ENCODE data around the gene PPP1R9A.

Gene PPP1R9A

GRCh38 chr7:95246831-95247370 lies 339.5 kb downstream of the PPP1R9A start:
- no peak overlapping the region for H3K4me3 ChIP-seq (ENCODE audit: low read depth, low read length)
- DNase-seq (ENCODE audit: low read depth) = peak; percentile 80
- TF ChIP-seq, protein P1, sequence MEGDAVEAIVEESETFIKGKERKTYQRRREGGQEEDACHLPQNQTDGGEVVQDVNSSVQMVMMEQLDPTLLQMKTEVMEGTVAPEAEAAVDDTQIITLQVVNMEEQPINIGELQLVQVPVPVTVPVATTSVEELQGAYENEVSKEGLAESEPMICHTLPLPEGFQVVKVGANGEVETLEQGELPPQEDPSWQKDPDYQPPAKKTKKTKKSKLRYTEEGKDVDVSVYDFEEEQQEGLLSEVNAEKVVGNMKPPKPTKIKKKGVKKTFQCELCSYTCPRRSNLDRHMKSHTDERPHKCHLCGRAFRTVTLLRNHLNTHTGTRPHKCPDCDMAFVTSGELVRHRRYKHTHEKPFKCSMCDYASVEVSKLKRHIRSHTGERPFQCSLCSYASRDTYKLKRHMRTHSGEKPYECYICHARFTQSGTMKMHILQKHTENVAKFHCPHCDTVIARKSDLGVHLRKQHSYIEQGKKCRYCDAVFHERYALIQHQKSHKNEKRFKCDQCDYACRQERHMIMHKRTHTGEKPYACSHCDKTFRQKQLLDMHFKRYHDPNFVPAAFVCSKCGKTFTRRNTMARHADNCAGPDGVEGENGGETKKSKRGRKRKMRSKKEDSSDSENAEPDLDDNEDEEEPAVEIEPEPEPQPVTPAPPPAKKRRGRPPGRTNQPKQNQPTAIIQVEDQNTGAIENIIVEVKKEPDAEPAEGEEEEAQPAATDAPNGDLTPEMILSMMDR (IDR thresholded peaks at IDR 0.05; ENCODE audit: low read depth, low read length, missing control alignments) = peak; percentile 70
- in situ Hi-C loops (cut with HindIII; ENCODE audit: low sequenced_read_pairs) = no loop called here

DNA sequence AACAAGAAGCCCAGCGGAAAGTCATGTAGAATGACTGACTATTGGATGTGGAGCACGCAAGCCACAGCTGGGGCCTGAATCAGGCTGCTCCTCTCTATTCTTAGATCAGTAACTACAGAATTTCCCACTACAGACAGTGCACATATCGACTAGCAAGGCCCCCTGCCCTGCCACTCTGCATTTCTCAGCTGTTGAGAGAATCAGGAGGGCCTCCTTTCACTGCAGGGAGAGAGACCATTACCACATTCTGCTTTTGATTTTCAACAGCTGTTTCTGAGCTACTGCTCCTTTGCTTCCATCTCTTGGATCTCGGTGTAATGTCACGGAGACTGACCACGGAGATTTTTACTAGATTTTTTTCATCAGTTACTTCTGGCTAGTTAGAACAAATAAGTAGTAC lies 343.2 kb downstream of the PPP1R9A start:
- TF ChIP-seq, protein P1 (IDR thresholded peaks at IDR 0.05; ENCODE audit: low read depth, low read length, missing control alignments) = no peak
- in situ Hi-C loops (cut with HindIII; ENCODE audit: low sequenced_read_pairs) = no loop called here
- DNase-seq (ENCODE audit: low read depth) = no peak
- no peak overlapping the region for H3K4me3 ChIP-seq (ENCODE audit: low read depth, low read length)

DNA sequence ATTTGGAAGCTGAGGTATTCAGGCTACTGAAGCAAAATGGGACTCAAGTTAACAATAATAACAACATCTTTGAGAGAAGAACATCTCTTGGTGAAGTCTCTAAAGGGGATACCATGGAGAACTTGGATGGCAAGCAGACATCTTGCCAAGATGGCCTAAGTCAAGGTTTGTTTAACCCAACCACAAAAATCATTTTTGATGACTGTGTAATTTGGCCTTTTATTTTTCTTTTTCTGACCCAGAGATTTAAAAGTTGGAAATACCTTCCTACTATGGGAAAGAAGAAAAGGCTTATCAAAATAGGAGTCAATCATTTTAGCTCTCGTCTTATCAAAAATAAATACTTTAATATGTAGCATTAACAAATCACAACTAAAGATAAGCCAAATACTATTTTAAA lies 344.6 kb downstream of the PPP1R9A start:
- in situ Hi-C loops (cut with HindIII; ENCODE audit: low sequenced_read_pairs) = no loop called here
- DNase-seq (ENCODE audit: low read depth) = no peak
- TF ChIP-seq, protein P1 (IDR thresholded peaks at IDR 0.05; ENCODE audit: low read depth, low read length, missing control alignments) = no peak
- H3K4me3 ChIP-seq (ENCODE audit: low read depth, low read length) = no peak overlapping the region

DNA sequence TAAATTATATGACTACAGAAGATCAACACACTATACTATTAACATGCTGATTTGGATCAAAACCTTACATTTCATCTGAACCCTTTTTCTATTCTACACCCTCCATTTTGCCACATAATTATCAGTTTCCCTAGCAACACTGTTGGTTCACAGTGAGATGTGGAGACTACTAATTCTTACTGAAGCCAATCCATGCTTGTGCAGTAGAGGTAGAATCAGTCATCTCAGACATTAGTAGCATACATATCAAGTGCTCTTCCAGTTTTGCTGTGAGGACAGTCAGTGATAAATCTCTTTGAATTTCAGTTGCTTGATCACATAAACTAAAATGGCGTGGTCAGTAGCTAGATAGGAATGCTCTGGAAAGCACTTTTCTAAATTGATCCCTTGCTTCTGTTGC lies 346.6 kb downstream of the PPP1R9A start:
- no peak for DNase-seq (ENCODE audit: low read depth)
- in situ Hi-C loops (cut with HindIII; ENCODE audit: low sequenced_read_pairs) = no loop called here
- H3K4me3 ChIP-seq (ENCODE audit: low read depth, low read length) = no peak overlapping the region
- TF ChIP-seq, protein P1 (IDR thresholded peaks at IDR 0.05; ENCODE audit: low read depth, low read length, missing control alignments) = no peak

GRCh38 chr7:95255691-95256090 lies 348.3 kb downstream of the PPP1R9A start:
- no peak overlapping the region for H3K4me3 ChIP-seq (ENCODE audit: low read depth, low read length)
- TF ChIP-seq, protein P1 (IDR thresholded peaks at IDR 0.05; ENCODE audit: low read depth, low read length, missing control alignments) = no peak
- DNase-seq (ENCODE audit: low read depth) = no peak
- in situ Hi-C loops (cut with HindIII; ENCODE audit: low sequenced_read_pairs) = no loop called here

GRCh38 chr7:95261895-95262415 lies 354.6 kb downstream of the PPP1R9A start:
- in situ Hi-C loops (cut with HindIII; ENCODE audit: low sequenced_read_pairs) = no loop called here
- no peak overlapping the region for H3K4me3 ChIP-seq (ENCODE audit: low read depth, low read length)
- DNase-seq (ENCODE audit: low read depth) = no peak
- TF ChIP-seq, protein P1 (IDR thresholded peaks at IDR 0.05; ENCODE audit: low read depth, low read length, missing control alignments) = no peak

Data from astrocyte of the cerebellum (primary cell).